Stimulated activated CD8-positive, alpha-beta memory T cell treated with anti-CD3 and anti-CD28 coated beads, Interleukin-12 subunit alpha, Interleukin-12 subunit beta, amount 100 ng/mL, for 24 hours (primary cell): Measurements from ENCODE around the gene KRTAP4-5.
"Not testable (repeated sequence)": the region's sequence is repeated elsewhere in the genome, so short reads cannot be mapped to it uniquely, and the experiment has no call there.

Experiments
- DNase-seq: peaks from one replicate; pipeline ENCODE4 v3.0.0-alpha.2; 2020; ENCODE audit errors: extremely low read depth

Gene KRTAP4-5

GRCh38 chr17:41147531-41148204, 2.0 kb downstream of the KRTAP4-5 start:
- DNase-seq: no peak

- no peak for DNase-seq
Observed at GRCh38 chr17:41145261-41145660, 4.4 kb downstream of the KRTAP4-5 start.

- no peak for DNase-seq
Observed at GRCh38 chr17:41144846-41145245, 4.8 kb downstream of the KRTAP4-5 start.

GRCh38 chr17:41141361-41141760, 8.3 kb downstream of the KRTAP4-5 start:
- no peak for DNase-seq

- DNase-seq: no peak
Observed at GRCh38 chr17:41140360-41141131, 9.1 kb downstream of the KRTAP4-5 start, which contains the start of gene KRTAP4-6. Gene KRTAP4-6, minus strand, starts transcription at chr17:41140544. Its CDS starts 57 bp downstream, at chr17:41140487.

GRCh38 chr17:41139865-41140264, 9.8 kb downstream of the KRTAP4-5 start:
- DNase-seq: not testable (repeated sequence)

GRCh38 chr17:41133880-41134735, 15.5 kb downstream of the KRTAP4-5 start:
- no peak for DNase-seq

GRCh38 chr17:41131979-41132378, 17.6 kb downstream of the KRTAP4-5 start:
- no peak for DNase-seq

- DNase-seq: no peak
Observed at GRCh38 chr17:41127371-41127770, 22.3 kb downstream of the KRTAP4-5 start.

- DNase-seq: no peak
Observed at GRCh38 chr17:41126412-41126811, 23.2 kb downstream of the KRTAP4-5 start.

GRCh38 chr17:41125064-41125463, 24.6 kb downstream of the KRTAP4-5 start:
- no peak for DNase-seq

GRCh38 chr17:41123991-41124371, 25.6 kb downstream of the KRTAP4-5 start, which contains the start of gene KRTAP4-12:
Gene KRTAP4-12, minus strand, starts transcription at chr17:41124182. Its CDS starts 60 bp downstream, at chr17:41124122.
- not testable (repeated sequence) for DNase-seq

- not testable (repeated sequence) for DNase-seq
Observed at GRCh38 chr17:41123292-41123990, 26.2 kb downstream of the KRTAP4-5 start.

GRCh38 chr17:41121742-41122141, 27.9 kb downstream of the KRTAP4-5 start:
- no peak for DNase-seq

GRCh38 chr17:41119696-41120690, 29.6 kb downstream of the KRTAP4-5 start:
- not testable (repeated sequence) for DNase-seq

- no peak for DNase-seq
Observed at GRCh38 chr17:41118721-41119120, 30.9 kb downstream of the KRTAP4-5 start.

- not testable (repeated sequence) for DNase-seq
Observed at GRCh38 chr17:41117846-41118386, 31.7 kb downstream of the KRTAP4-5 start, which contains the start of gene KRTAP4-11. Gene KRTAP4-11, minus strand, starts transcription at chr17:41118373. Its CDS starts 58 bp downstream, at chr17:41118315.

- no peak for DNase-seq
Observed at GRCh38 chr17:41116297-41116696, 33.3 kb downstream of the KRTAP4-5 start.

- DNase-seq: no peak
Observed at GRCh38 chr17:41111151-41111885, 38.3 kb downstream of the KRTAP4-5 start.
